Keratinocyte (primary cell): ENCODE data around the gene NRSN1.

ENCODE experiments used
- CTCF ChIP-seq, 3 experiments: IDR thresholded peaks in 1 of 3; conservative IDR thresholded peaks in 1 of 3; optimal IDR thresholded peaks in 1 of 3; 2 replicates in 2 of 3; 3 replicates in 1 of 3; pipeline versions ENCODE3 to v1.5.1; 2011; ENCODE audit warnings: low read length in 3 of 3, mild to moderate bottlenecking in 3 of 3, moderate library complexity in 2 of 3, control low read depth in 1 of 3, inconsistent platforms in 1 of 3; ENCODE audit not compliant: insufficient read depth in 2 of 3; ENCODE audit errors: extremely low read depth in 1 of 3
- EZH2 ChIP-seq: IDR thresholded peaks from one replicate; pipeline ENCODE4 v1.6.1; 2012; ENCODE audit warnings: inconsistent platforms, mild to moderate bottlenecking, low read length, moderate library complexity

- no peak for TF ChIP-seq CTCF (optimal IDR thresholded peaks at IDR 0.05 in 1 of 3, IDR thresholded peaks at IDR 0.05 in 1 of 3, conservative IDR thresholded peaks at IDR 0.05 in 1 of 3; ENCODE audit: extremely low read depth in 1 of 3, insufficient read depth in 2 of 3, low read length in 3 of 3)
- no peak for TF ChIP-seq EZH2
Observed at GRCh38 chr6:24126586-24127192, 674 bp downstream of the NRSN1 start.
